ENCODE measurements around the gene SLC25A22. TPM values are rescaled to one million over a fixed set of nuclear protein-coding genes. Genes with fewer than 3 reads are reported as not detected.
A peak's percentile ranks its signal among the peaks of the same experiment; 100 is the strongest.

The SLC25A22 gene
- total and polyA plus RNA-seq, 9 of the 15 experiments (the other 6 are each of a cell fraction or from before 2014, with no cell fraction given), result 0.41 to 55.4 (median 11.4) TPM

DNA sequence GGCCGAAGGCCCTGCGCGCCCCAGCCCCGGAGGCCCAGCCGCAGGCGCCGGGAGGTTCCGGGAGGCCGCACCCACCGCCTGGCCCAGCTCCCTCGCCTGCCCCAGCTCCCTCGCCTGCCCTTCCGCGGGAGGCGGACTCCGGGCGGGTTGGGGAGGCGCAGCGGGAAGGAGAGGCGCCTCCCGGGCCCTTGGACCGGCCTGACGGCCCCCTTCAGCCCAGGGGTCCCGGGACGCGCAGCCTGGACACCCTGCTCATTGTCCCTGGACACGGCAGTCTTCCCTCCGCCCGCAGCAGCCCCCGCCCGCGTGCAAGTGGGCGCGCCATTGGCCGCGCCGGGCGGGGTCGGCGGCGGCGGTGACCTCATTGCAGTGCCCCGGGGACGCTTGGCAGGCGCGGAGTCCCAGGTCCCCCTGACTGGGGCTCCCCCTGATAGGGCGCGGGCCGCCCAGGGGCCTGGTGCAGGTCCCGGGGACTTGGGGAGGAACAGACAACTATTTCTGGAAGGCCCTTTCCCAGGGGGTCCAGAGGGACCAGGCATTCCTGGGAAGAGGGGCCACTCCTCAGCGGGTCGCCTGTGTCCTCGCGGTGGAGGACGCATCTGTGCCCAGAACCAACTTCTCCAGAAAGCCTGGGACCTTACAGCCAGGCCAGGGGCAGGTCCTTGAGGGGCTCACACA, 35.2 kb upstream of the SLC25A22 start (continued):
- no peak for TF ChIP-seq ATF4 (CRISPR knock-in tag; IDR thresholded peaks at IDR 0.05)
- TF ChIP-seq U2AF1 (optimal IDR thresholded peaks at IDR 0.05; ENCODE audit: low read depth, low read length), result peak; percentile 36
- peak; percentile 60 for TF ChIP-seq CXXC5 (CRISPR knock-in tag; IDR thresholded peaks at IDR 0.05)
- TF ChIP-seq TRIM28 (IDR thresholded peaks at IDR 0.05), result no peak
- peak in 2 of 3 experiments; percentile 81 to 90 for TF ChIP-seq YY1 (IDR thresholded peaks at IDR 0.05; ENCODE audit: borderline replicate concordance in 1 of 3, control insufficient read depth in 1 of 3, extremely low read depth in 1 of 3, insufficient read depth in 3 of 3, insufficient read length in 1 of 3, insufficient replicate concordance in 2 of 3, low read depth in 1 of 3, low read length in 2 of 3)
- peak; percentile 42 for TF ChIP-seq CREB1 (IDR thresholded peaks at IDR 0.05)
- no peak; the same call in 1 of the 2 replicates for TF ChIP-seq CREB1 (CRISPR knock-in tag; IDR thresholded peaks at IDR 0.05)
- TF ChIP-seq NCOR1 (IDR thresholded peaks at IDR 0.05), result no peak; the same call in 1 of the 2 replicates
- no peak for TF ChIP-seq BHLHE40 (IDR thresholded peaks at IDR 0.05; ENCODE audit: low read length)
- TF ChIP-seq STAT5B (CRISPR knock-in tag; IDR thresholded peaks at IDR 0.05), result no peak
- TF ChIP-seq TBP (optimal IDR thresholded peaks at IDR 0.05; ENCODE audit: low read depth, low read length), result peak; percentile 27
- peak; percentile 17; the same call in 1 of the 2 replicates for TF ChIP-seq AFF4 (CRISPR knock-in tag; IDR thresholded peaks at IDR 0.05)
- no peak for TF ChIP-seq NR2C2 (CRISPR knock-in tag; IDR thresholded peaks at IDR 0.05)
- TF ChIP-seq NR2C2 (tag; IDR thresholded peaks at IDR 0.05), result 0 out of 2 replicates have a peak, but pooled peaks have one; percentile 44
- peak; percentile 73 for TF ChIP-seq JUND (IDR thresholded peaks at IDR 0.05; ENCODE audit: borderline replicate concordance, low read depth, low read length)
- no peak for TF ChIP-seq JUND (tag; IDR thresholded peaks at IDR 0.05; ENCODE audit: borderline replicate concordance, low read depth, low read length)
- peak; percentile 36 to 58; a peak in 2 of 4 replicates for TF ChIP-seq SIN3A (IDR thresholded peaks at IDR 0.05; ENCODE audit: borderline replicate concordance in 2 of 2, control insufficient read depth in 1 of 2, low read depth in 2 of 2, low read length in 2 of 2)
- no peak for TF ChIP-seq SAFB2 (IDR thresholded peaks at IDR 0.05; ENCODE audit: borderline replicate concordance, low read depth, low read length, severe bottlenecking)
- no peak for TF ChIP-seq PHF8 (IDR thresholded peaks at IDR 0.05; ENCODE audit: borderline replicate concordance, low read length)
- TF ChIP-seq TAF1 (IDR thresholded peaks at IDR 0.05; ENCODE audit: control insufficient read depth, extremely low read depth, insufficient read depth, low read length, severe bottlenecking), result peak; percentile 49
- peak; percentile 76 for TF ChIP-seq ATF2 (CRISPR knock-in tag; IDR thresholded peaks at IDR 0.05)

All from K562 (cell line).